GM19025 (cell line): Measurements from ENCODE around the gene MED12.
A peak's percentile ranks its signal among the peaks of the same experiment; 100 is the strongest.
"Not testable (repeated sequence)": the region's sequence is repeated elsewhere in the genome, so short reads cannot be mapped to it uniquely, and the experiment has no call there.

ENCODE experiments used
- ATAC-seq: cut with Tn5 transposase; IDR thresholded peaks from one replicate; pipeline ENCODE4 v1.9.1; 2021; ENCODE audit warnings: mild to moderate bottlenecking, low read depth, moderate library complexity; ENCODE audit not compliant: unreplicated experiment

MED12 gene

GRCh38 chrX:71158603-71159002 is 40.2 kb downstream of the MED12 start:
- ATAC-seq = no peak

- ATAC-seq = no peak
Observed at GRCh38 chrX:71159335-71159734, 40.9 kb downstream of the MED12 start.

GRCh38 chrX:71160475-71160874 is 42.1 kb downstream of the MED12 start:
- ATAC-seq = no peak

DNA sequence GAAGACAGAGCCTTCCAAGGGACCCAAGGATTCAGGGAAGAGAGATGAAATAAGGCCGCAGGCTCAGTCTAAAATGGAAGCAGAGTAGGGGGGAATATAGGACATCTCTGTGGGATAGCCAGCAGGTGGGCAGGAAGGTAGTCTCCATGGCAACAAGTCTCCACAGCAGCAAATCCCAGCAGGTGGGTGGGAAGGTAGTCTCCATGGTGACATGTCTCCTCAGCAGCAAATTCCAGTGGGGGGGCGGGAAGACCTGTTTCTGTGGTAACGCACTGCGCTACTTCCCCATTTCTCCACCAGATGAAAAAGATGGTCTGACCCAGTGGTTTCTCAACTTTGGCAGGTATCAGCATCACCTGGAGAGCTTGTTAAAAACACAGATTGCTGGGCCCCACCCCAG is 44.6 kb downstream of the MED12 start:
- ATAC-seq = no peak

GRCh38 chrX:71164071-71164470 is 45.7 kb downstream of the MED12 start:
- no peak for ATAC-seq

- ATAC-seq = no peak
Observed at GRCh38 chrX:71166461-71166860, 48.1 kb downstream of the MED12 start.

DNA sequence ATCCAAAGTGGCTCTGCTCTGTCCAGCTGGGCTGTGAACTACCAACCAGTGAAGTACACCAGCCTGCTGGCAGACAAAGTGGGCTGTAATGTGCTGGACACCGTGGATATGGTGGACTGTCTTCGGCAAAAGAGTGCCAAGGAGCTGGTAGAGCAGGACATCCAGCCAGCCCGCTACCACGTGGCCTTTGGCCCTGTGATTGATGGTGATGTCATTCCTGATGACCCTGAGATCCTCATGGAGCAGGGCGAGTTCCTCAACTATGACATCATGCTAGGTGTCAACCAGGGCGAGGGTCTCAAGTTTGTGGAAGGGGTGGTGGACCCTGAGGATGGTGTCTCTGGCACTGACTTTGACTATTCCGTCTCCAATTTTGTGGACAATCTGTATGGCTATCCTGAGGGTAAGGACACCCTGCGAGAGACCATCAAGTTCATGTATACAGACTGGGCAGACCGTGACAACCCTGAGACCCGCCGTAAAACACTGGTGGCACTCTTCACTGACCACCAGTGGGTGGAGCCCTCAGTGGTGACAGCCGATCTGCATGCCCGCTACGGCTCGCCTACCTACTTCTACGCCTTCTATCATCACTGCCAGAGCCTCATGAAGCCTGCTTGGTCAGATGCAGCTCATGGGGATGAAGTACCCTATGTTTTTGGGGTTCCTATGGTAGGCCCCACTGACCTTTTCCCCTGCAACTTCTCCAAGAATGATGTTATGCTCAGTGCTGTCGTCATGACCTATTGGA is 48.8 kb downstream of the MED12 start:
- no peak for ATAC-seq

GRCh38 chrX:71168134-71168533 is 49.7 kb downstream of the MED12 start:
- no peak for ATAC-seq

GRCh38 chrX:71169586-71169985 is 51.2 kb downstream of the MED12 start:
- ATAC-seq = no peak

GRCh38 chrX:71170660-71171059 is 52.3 kb downstream of the MED12 start:
- no peak for ATAC-seq

DNA sequence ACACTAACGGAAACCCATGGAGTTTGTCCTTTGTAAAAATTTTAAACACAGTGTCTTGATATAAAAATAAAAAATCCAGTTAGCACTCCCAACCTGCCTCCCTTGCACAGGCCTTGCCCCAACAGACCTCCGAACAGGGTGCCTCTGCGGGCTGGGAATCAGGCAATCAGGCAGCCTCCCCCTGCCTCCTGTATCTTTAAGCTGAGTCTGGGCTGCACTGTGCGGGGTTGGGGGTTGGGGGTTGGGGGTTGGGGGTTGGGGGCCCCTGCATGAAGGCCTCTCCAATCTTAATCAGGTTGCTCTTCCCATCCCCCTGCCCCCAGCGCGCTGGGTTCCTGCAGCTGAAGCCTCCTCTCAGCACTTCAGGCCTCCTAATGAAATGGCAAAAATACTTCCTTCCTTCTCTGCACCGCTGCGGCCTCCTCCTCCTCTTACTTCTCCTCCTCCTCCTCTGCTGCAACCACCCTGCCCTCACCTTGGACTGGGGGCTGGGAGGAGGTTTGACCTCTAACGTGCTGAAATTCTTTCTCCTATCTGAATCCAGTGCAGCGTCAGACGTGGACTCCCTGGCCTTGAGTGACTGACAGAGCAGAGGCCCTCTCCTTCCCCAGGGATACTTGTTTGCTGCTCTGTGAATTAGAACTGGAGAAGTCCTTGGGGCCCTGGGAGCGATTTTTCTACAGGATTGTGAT is 52.9 kb downstream of the MED12 start:
- no peak for ATAC-seq

DNA sequence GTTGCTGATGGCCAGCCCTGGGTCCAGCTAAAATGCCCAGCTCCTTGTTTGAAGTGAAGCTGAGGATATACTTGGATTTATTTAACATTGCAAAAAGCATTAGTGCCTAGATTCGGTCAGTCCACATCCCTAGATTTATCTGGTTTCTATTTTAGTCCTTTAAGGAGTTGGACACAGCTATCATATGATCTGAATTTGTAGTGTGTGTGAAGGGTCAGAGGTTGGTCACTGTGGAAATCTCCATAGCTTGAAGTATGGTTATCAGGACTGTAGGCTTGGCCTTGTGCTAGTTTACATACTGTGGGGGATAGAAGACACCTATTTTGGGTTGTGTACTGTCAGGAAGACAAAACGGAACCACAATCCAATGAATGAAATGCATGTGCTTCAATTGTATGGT is 55.0 kb downstream of the MED12 start:
- ATAC-seq = no peak

DNA sequence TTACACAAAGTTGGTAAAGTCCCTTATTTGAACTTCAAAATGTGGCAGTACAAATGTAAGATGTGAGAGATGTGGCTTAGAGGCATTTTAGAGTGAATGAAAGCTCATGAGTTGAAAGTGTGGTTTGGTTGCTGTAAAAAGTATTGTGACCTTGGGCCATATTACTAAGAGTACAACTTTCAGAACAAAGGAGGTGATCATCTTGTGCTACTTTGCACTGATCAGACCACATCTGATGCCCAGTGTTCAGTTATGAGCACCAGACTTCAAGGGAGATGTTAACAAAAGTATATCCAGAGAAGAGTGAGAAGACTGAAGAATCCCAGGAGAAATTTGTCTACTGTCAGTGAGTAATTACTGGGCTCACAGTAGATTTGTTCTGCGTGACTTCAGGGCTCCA is 56.4 kb downstream of the MED12 start:
- no peak for ATAC-seq

- no peak for ATAC-seq
Observed at GRCh38 chrX:71175531-71175930, 57.1 kb downstream of the MED12 start.

GRCh38 chrX:71177327-71177726 is 58.9 kb downstream of the MED12 start:
- ATAC-seq = no peak

DNA sequence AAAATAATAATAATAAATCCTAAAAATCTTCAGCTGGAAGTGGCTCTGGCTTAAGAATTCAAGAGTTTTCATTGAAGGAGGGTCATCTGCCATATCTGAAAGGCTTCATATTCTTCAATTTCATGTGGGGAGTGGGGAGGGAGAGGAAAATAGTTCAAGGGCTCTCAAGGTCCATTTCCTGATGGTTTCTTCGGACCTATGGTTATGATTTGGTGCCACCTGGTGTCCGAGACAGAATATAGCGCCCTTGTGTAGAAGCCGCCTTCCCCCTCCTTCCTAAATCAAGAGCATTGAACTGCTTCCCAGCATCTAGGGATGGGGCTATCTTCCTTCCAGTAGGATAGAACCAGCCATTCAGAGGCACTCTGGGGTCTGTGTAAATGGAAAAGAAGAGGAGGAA is 60.5 kb downstream of the MED12 start:
- ATAC-seq = no peak

DNA sequence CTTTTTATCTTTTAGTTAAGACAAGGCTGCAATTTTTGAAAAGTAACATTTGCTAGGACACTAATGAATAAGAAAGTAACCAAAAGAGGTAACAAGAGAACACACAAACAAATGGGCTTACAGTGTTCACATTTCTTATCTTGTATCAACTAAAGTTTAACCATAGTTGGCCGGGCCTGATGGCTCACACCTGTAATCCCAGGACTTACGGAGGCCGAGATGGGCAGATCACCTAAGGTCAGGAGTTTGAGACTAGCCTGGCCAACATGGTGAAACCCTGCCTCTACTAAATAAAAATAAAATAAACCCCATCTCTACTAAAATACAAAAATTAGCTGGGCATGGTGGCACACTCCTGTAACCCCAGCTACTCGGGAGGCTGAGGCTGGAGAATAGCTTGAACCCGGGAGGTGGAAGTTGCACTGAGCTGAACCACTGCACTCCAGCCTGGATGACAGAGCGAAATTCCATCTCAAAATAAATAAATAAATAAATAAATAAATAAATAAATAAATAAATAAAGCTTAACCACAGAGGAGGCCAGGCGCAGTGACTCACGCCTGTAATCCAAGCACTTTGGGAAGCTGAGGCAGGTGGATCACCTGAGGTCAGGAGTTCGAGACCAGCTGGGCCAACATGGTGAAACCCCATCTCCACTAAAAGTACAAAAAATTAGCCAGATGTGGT is 62.3 kb downstream of the MED12 start:
- ATAC-seq = not testable (repeated sequence)

DNA sequence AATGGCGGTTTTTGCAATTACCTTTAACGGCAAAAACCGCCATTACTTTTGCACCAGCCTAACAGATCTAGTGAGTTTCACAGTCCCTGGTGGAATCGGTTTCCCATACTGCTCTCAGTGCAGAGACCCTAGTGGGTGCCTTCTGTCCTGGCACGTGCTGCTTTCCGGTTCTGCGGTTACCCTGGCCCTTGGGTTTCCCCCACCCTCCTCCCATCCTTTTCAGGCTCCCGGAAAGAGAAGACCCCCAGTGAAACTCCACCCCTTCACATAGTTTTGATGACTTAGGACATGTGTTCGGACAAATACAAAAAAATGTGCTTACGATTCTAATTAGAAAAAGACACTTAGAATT is 63.1 kb downstream of the MED12 start:
- peak; percentile 45 for ATAC-seq

DNA sequence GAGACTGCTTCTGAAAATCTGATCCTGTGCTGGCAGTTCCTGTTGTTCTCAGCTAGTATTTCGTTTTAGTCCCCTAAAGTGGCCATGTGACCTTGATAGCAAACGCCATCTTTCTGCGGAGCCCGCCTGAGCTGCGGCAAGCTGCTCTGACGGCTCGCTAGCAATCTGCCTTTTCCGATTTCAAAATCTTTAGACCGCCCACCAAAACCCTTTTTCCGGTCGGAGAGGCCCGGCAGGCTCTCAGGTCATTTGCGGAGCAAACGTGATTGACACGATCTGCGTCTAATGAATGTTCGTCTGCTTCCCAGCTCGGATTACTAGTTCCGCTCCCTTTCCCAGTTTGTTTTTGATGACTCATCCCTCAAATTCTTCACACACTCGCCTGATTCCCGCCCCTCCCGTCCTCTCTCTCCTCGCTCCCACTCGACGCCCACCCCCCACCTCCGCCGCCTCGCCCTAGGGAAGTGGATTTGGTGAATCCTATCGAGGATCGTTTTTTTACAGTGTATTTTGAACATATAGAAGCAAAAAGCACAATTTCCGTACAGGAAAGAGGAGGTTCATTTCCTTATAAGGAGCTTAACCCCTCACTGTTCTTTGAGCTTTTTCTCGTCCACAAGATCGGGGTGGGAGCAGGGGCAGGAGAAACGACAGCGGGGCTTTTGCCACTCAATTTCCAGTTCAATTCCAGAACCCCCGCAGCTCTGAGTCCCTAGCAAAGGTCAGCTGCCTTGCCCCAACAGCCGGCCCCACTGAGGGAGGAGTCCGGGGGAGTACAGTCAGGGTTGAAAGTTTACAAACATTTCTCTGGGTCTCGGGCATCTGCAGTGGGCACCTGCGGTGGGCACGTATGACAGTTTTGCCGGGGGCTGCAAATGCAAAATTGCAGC is 63.8 kb downstream of the MED12 start:
- ATAC-seq = peak; percentile 82

DNA sequence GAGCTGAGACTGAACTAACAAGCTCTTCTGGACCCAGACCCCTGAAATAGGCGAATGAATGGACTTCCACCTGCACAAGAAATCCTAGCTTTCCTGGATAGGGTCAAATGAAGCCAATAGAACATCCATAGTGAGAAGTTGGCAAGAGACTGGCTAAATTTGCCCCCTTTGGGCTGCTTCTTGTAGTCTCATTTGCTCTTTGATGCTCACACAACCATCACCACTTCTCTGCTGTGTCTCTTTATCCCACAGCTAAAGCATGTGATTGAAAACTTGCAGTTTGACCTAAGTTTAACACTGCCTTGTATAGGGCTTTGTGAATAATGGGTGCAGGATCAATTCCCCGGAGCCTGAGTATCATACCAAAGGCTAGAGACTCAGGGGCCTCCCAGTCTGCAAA is 64.5 kb downstream of the MED12 start:
- ATAC-seq = no peak

DNA sequence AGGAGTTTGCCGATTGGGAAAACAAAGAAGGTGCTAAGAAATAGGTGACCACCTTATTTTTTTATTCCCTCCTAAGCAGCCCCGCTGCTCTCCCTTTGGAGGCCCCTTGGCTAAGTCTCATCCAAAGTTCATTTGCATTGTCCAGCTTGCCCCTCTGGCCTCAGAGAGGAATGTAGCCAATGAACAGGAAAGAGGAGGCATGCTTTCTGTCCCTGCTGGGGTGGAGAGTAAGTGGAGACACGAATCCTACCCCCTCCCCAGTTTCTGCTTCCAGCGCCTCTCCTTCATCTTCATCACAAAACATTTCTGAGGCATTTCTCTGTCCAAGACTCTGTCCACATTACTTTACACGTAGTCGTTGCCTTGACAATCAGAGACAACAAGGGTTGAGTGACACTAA is 64.9 kb downstream of the MED12 start:
- ATAC-seq = no peak
